Left renal pelvis (tissue), 4 donors: ENCODE measurements around the gene TAF7L. TPM values are rescaled to one million over a fixed set of nuclear protein-coding genes. Genes with fewer than 3 reads are reported as not detected.
"Not testable (repeated sequence)": the region's sequence is repeated elsewhere in the genome, so short reads cannot be mapped to it uniquely, and the experiment has no call there.

Source experiments
- DNase-seq, 4 donors: peaks; one replicate each; pipeline ENCODE4 v3.0.0-alpha.2; 2013; ENCODE audit warnings: low read depth in 4 of 4, low spot score in 3 of 4
- polyA plus RNA-seq, 4 donors: library from polyadenylated mRNA; unstranded; fragments of 120-200 nt; gene quantifications; one replicate each; pipeline ENCODE4 v1.2.1, GENCODE V29; 2013; ENCODE audit not compliant: insufficient read length in 4 of 4

TAF7L gene, protein sequence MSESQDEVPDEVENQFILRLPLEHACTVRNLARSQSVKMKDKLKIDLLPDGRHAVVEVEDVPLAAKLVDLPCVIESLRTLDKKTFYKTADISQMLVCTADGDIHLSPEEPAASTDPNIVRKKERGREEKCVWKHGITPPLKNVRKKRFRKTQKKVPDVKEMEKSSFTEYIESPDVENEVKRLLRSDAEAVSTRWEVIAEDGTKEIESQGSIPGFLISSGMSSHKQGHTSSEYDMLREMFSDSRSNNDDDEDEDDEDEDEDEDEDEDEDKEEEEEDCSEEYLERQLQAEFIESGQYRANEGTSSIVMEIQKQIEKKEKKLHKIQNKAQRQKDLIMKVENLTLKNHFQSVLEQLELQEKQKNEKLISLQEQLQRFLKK
- polyA plus RNA-seq = under 1 TPM; 0.46 to 0.85 (median 0.62) TPM

DNA sequence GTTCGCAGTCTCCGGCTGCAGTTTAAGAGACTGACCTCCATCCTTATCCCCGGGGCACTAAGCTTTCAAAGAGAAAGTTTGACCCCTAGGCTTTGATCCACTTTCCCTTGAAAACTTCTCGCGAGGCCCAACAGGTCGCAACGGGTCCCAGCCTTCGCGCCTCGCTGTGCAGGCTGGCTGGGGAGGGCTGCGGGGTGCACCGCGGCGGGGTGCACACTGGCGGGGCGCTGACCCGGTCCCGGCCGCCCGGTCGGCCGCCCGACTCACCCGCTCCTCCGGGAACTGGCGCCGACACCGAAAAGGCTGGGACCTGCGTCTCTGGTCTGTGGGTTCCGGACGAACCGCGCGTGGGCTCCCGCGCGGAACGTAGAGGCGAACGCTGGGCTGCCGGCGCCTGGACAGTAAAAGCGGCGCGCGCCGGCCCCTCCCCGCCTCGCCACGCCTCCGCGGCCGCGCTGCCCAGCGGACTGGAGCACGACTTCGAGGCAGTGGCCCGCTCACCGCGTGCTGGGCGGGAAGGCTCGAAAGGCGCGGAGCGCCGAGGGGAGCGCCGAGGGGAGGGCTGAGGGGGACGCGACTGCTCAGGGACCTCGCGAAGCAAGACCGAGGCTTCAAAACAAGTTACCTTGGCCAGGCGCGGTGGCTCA, at the start of gene TAF7L:
Gene TAF7L, minus strand, starts transcription at position 378 of the 647 bp plus-strand sequence. CDS start 3,791 bp downstream, outside the sequence.
- no peak for DNase-seq

DNA sequence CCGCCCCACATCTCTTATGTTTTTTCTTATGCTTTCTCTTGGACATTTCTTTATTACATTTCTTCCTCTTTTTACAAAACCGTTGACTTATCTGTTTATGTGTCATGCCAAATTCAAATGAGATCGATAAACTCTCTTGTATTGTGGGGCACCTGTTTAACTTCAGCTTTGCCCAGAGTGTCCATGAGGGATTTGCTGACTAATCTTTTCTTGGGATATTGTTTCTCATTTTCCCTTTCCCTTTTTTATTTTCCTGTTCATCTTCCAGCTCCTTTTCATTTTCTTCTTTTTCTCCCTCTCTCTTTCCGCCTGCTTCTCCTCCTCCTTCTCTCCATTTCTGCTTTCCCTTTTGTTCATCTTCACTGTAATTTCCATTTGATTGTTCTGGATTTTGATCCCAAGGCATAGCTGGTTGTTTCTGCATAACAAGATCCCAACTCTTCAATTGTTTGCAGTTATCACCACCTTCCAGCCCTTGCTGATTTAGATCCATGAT, 46.7 kb upstream of the TAF7L start:
- no peak for DNase-seq

DNA sequence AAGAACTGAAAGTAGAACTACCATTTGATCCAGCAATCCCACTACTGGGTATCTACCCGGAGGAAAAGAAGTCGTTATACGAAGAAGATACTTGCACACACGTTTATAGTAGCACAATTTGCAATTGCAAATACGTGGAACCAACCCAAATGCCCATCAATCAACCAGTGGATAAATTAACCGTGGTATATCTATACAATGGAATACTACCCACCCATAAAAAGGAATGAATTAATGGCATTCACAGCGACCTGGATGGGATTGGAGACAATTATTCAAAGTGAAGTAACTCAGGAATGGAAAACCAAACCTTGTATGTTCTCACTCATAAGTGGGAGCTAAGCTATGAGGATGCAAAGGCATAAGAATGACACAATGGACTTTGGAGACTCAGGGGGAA, 43.2 kb upstream of the TAF7L start:
- DNase-seq = not testable (repeated sequence)

DNA sequence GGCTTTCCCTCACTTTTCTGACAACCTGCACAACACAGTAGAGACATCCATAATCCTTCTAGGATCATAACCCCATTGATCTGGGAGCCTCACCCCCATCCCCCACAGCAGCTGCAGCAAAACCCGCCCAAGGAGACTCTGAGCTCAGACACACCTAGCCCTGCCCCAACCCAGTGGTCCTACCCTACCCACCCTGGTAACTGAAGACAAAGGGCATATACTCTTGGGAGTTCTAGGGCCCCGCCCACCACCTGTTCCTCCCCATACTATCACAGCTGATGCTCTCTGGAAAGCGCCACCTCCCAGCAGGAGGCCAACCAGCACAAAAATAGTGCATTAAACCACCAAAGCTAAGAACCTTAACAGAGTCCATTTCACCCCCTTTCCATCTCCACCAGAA, 35.5 kb upstream of the TAF7L start:
- not testable (repeated sequence) for DNase-seq

DNA sequence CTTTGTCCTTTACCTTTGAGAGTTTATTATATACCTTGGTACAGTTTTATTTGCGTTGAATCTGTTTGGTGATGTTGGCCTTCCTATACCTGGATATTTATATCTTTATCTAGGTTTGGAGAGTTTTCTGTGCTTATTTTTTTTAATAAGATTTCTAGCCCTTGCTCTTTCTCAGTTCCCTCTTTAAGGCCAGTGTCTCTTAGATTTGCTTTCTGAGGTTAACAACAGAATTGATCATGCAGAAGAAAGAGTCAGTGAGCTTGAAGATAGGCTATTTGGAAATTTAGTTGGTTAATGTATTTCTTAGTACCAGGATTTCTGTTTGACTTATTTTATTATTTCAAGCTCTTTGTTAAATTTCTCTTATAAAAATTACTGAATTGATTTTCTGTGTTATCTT, 12.7 kb upstream of the TAF7L start:
- DNase-seq = no peak

DNA sequence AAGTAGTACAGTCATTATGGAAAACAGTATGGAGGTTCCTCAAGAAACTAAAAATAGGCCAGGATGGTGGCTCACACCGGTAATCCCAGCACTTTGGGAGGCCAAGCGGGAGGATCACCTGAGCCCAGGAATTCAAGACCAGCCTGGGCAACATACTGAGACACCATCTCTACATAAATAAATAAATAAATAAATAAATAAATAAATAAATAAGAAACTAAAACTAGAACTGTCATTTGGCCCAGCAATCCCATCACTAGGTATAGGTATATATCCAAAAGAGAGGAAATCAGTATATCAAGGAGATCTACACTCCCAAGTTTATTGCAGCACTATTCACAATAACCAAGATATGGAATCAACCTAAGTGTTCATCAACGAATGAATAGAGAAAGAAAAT, 4.5 kb upstream of the TAF7L start:
- not testable (repeated sequence) for DNase-seq

DNA sequence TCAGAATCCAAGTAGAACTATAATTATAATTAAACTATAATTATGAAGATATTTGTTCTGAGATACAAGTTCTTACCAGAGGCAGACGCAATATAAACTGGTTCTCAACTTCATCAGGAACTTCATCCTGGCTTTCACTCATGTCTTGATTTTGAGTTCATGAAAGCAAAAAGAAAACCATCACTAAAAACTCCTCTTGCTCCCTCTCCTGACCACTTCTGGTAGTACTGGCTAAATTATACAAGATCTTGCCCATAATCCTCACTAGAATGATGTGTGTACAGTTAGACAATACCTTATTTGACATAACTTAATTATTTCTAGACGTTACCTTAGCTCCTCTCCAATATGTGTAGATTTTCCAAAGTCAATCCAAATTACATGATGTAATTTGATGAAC, 3.7 kb downstream of the TAF7L start:
- peak in 1 of 4 donors; percentile 4 for DNase-seq

DNA sequence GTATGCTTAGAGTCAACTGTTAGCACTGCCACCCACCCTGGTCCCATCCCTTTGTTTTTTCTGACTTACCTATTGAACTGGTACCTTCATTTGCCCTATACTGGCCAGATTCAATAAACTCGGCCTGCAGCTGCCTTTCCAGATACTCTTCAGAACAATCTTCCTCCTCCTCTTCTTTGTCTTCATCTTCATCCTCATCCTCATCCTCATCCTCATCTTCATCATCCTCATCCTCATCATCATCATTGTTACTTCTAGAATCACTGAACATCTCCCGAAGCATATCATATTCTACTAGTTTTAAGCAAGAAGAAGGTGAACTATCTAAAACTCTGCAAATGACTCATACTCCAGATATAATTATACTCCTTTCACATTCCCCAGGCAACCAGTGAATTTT, 14.9 kb downstream of the TAF7L start:
- no peak for DNase-seq

DNA sequence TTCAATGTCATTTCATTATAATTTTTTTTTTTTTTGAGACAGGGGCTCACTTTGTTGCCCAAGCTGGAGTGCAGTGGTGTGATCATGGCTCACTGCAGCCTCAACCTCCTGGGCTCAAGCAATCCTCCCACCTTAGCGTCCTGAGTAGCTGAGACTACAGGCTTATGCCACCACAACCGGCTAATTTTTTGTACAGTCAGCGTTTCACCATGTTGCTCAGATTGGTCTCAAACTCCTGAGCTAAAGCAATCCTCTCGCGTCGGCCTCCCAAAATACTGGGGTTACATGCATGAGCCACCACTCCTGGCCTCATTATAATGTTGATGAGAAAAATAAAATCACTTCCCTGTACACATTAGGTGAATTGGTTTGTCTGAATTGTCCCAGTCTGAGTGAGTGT, 16.9 kb downstream of the TAF7L start:
- DNase-seq = no peak

DNA sequence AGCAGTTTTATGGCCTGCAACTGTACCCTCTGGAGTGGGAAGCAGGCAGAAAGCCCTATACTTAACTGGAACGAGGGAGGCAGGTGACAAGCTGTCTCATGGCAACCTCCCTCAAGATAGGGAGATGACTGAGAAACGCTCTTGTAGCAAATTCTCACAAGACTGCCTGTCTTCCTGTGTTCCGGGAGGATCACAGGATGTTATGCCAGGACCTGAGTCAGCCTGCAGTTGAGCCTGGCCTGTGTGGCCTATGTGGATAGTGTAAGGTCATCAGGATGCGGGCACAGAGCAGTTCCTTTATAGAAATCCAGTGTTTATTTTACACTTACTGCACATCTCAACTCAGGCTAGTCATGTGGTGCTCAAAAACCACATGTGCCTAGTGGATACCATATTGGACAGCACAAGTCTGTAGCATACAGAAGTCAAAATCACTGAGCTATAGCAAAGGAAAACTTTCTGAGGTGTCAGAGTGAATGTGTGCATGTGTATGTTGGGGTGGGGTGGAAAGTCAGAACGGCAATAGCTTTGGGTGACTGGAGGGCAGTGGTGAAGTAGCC, 25.2 kb downstream of the TAF7L start:
- no peak for DNase-seq

DNA sequence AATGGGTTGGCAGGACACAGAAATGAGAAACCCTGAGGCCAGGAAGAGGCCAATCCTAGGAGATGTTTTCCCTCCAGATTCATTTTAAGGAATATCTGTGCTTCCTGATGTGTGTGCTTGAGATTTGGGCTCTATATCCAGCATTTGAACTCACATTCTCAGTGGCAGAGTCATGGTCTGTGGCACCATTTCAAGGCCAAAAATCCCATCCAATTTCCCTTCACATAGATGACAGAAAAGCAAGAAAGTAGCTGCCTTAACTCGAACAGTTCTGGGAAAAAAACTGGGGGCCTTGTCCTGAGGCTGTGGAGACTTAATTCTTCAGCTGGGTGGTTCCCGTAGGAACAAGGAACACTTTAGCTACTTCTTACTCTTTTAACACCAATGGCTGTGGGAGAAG, 27.4 kb downstream of the TAF7L start:
- DNase-seq = no peak

DNA sequence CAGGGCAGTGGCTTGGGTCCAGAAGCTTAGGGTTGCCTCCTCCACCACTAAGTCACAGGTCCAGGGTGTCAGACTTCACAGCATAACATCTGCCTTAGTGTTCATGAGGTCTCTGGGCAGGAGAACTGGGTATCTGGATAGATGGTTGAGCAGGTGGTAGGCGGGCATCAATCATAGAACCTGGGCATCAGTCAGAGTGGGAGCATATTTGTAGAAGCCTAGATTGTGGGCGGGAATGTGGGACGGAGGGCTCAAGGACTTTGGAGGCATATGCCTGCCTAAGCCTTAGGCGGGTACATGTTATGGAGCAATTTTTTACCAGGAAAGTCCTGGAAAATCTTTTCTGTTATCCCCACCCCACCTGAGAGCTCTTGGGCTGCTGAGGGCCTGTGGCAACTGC, 28.5 kb downstream of the TAF7L start:
- no peak for DNase-seq

DNA sequence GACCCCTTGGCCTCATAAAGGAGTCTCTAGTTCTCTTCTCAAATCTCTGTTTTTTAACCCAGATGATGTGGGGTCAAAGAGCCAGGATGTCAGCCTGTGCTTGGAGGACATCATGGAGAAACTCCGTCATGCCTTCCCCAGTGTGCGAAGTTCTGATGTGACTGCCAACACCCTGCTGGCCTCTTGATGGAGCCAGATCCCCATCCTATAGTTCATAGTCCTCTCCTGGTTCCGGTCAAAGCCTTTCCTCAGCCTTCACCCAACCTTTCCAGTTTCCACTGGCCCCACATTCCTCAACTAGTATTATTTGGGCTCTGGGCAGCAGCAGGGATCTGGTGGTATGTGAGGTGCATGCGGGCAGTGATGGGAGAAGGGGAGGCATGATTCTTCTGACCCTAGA, 30.7 kb downstream of the TAF7L start:
- DNase-seq = no peak

DNA sequence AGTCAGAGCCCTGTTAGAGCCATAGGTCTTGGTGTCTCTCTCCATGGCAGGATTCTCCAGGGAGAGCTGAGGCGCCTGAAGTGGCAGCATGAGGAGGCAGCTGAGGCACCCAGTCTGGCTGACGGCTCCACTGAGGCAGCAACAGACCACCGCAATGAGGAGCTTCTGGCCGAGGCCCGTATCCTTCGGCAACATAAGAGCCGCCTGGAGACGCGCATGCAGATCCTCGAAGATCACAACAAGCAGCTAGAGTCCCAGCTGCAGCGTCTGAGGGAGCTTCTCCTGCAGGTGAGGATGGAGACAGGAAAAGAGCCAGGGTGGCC, 32.9 kb downstream of the TAF7L start:
- no peak for DNase-seq

DNA sequence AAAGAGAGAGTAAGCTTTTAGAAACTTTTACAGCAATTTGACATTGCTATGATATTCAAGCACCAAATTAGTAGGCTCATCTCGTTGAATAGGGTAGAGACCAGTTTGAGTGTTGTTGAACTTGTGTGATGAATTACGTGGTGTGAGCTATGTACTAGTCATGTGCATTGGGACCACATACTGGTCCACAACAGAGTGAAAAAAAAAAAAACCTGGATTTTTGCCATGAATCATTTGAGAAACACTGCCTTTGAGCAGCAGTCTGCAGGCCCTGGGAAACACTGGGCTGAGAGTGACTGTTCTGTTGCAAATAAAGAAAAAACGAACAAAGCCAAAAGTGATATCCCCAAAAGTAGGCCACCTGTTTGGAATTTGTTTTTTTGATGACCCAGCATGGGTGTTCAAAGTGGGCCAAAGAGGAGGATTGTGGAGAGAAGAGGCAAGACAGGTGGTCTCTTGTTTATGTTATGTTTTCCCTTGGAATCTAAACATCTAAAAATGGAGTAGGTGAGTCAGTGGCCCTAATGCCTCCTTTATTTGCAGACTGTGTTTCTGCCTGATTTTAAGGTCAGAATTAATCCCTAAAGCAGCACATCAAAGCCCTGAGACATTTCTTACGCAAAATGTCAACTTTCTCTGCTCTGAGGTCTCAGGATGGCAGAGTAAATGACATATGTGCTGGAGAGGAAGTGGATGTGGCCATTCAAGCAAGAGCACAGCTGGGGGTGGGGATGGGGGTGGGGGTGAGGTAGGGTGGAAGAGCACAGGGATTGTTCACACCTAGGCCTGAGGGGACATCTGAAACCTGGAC, 33.5 kb downstream of the TAF7L start:
- DNase-seq = no peak

DNA sequence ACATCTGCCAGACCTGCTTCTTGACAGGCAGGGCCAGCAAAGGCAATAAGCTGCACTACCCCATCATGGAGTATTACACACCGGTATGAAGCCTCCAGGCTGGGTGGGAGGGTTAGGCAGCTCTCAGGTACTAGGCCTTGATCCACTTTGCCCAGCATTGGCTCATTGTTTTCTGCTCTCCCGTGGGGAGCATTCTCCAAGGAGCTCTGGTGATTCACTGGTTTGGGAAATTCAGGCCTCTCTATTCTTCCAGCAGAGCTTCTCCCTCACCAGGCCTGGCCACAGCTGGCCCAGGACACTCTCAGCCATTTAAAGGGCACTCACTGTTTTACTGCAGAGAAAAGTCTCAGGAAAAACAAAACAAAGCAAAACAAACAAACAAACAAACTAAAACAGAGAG, 38.5 kb downstream of the TAF7L start:
- no peak for DNase-seq

DNA sequence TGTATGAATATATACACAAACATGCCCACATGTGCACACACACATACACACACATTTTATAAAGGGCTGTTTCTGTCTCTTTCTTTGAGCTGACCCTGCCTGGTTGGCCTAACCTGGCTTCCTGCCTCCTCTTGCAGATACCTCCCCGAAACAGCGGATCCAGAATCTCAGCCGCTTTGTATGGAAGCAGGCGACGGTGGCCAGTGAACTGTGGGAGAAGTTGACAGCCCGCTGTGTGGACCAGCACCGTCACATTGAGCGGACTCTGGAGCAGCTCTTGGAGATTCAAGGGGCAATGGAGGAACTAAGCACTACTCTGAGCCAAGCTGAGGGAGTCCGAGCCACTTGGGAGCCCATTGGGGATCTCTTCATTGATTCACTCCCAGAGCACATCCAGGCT, 49.6 kb downstream of the TAF7L start:
- no peak for DNase-seq

DNA sequence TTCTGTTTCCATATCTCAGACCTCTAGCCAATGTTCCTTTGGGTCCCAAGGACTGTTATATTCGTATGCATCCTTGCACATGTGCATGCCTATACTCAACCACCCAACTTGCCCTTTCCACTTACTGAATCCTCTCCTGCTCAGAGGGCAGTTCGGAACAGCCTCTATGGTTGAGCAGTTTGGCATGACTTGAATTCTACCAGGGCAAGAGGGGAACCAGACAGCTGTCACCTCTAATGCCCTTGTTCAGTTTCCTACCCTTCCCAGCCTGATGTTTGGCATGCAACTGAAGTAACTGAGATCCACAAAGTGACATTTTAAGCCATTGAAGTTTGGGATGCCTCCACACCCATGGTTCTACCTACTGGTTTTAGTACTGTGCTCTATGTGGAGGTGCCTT, 54.1 kb downstream of the TAF7L start:
- no peak for DNase-seq

DNA sequence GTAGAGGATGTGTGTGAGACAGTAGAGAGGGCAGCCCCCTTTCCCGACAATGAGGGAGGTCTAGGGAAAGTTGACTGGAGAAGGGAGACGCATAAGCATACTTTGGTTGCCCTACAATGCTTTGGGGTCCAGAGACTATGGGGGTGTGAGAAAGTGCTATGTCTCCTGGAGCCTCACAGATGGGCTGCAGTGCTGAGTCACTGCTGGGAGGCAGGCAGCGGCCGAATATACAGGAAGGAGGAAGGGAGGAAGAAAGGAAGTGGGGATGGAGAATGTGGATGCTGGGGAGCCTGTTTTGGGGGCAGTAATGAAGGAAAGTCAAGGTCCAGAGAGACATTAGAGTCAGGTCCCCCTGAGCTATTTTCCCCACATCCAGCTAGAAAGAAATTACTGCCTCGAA, 58.8 kb downstream of the TAF7L start:
- DNase-seq = no peak

DNA sequence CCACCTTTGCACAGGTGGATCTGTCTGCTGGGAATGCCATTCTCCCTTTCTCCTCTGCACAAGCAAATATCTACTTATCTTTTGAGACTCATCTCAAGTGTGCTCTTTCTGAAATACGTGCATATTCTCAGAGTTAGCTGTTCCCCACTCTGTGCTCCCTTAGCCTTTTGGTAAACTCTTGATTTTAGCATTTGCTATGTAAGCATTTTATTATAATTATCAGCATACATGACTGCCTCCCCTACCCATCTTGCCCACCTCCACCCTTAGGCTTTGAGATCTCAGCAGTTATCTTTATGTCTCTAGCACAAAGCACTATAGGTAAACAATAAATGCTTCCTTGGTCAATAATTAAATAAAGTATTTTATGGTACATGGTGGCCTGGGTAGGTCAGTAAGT, 60.1 kb downstream of the TAF7L start:
- no peak for DNase-seq

DNA sequence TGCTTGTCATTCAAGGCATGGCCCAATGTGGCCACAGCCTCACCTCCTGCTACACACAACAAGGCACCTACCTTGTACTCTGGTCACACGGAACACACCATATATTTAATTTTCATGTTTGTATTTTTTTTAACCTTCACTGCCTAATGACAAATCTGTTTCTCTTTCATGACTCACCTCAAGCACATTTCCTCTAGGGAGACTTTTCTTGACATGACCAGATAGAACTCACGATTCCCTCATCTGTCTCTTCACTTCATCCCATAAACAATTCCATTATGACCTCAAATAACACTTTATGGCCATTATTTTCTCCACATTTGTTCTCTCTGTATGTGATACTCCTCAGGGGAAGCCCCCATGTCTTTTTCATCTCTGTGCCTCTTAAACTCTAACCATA, 60.5 kb downstream of the TAF7L start:
- DNase-seq = no peak
